ENCODE results near the gene ARMC12. TPM values are rescaled to one million over a fixed set of nuclear protein-coding genes. Genes with fewer than 3 reads are reported as not detected.

The ARMC12 gene
- total and polyA plus RNA-seq, 11 donors: 0.19 to 0.72 (median 0.27) TPM; not detected in 6

DNA sequence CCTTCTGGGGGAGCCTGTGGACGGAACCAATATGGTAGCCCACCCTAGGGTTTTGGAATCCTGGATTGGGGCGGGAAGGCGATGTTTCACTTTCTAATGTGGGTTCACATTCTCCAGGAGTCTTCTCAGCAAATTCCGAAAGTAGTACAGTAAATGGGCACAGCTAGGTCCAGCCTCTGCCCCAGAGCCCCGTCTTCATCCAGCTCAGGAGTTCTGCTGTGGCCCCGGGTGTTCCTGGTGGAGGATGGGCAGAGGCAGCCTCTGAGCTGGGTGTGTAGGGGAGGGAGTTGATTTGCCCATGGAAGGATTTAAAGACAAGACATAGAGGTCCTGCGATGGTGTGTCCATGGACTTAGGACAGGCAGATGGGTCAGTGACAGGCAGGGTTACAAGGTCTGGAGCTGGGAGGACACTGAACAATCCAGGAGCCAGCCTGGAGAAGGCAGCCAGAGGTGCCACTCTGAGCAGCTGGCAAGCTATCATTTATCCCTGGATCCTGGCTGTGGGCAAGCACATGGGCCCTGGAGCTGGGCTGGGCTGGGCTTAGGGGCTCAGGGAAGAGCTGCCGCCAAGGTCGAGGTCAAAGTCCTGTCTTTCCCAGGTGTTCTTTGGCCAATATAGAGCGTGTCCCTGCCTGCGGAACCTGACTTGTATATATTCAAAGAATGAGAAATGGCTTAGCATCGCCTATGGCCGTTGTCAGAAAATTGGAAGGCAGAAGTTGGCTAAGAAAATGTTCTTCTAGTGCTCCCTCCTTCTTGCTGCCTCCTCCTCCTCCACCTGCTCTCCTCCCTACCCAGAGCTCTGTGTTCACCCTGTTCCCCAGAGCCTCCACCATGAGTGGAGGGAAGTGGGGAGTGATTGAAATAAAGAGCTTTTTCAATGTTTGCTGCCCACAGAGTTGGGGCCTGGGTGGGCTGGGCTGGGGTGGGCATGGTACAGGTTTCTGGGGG, 50.7 kb downstream of the ARMC12 start:
- peak in 1 of 4 donors; percentile 22 for ATAC-seq
- Histone ChIP-seq H3K4me3 (no peak overlapping the region), H3K27ac (no peak overlapping the region), H3K9me3 (no peaks in the 10 kb centered on the region), H3K4me1 (peaks cover 0 to 4% (median 0%) of the 10 kb centered on the region in 12 donors), H3K27me3 (peaks cover 10 to 62% (median 32%) of the 10 kb centered on the region in 9 donors), H3K36me3 (no peaks in the 10 kb centered on the region)
- intact Hi-C loops (cut with DNase I): loop anchor here in 2 of 10 donors (1.0 kb wide), 2 partner anchors 10 to 11 kb away; partner anchors contain the start of gene CLPS (in 1 of the 2)
- DNase-seq: no peak
- TF ChIP-seq, protein P1, sequence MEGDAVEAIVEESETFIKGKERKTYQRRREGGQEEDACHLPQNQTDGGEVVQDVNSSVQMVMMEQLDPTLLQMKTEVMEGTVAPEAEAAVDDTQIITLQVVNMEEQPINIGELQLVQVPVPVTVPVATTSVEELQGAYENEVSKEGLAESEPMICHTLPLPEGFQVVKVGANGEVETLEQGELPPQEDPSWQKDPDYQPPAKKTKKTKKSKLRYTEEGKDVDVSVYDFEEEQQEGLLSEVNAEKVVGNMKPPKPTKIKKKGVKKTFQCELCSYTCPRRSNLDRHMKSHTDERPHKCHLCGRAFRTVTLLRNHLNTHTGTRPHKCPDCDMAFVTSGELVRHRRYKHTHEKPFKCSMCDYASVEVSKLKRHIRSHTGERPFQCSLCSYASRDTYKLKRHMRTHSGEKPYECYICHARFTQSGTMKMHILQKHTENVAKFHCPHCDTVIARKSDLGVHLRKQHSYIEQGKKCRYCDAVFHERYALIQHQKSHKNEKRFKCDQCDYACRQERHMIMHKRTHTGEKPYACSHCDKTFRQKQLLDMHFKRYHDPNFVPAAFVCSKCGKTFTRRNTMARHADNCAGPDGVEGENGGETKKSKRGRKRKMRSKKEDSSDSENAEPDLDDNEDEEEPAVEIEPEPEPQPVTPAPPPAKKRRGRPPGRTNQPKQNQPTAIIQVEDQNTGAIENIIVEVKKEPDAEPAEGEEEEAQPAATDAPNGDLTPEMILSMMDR (IDR thresholded peaks at IDR 0.05): no peak
- TF ChIP-seq POLR2A (IDR thresholded peaks at IDR 0.05): no peak
- WGBS, 4 donors: 83 to 88% (median 86%) methylated on average over 13 of the region's 13 CpGs

DNA sequence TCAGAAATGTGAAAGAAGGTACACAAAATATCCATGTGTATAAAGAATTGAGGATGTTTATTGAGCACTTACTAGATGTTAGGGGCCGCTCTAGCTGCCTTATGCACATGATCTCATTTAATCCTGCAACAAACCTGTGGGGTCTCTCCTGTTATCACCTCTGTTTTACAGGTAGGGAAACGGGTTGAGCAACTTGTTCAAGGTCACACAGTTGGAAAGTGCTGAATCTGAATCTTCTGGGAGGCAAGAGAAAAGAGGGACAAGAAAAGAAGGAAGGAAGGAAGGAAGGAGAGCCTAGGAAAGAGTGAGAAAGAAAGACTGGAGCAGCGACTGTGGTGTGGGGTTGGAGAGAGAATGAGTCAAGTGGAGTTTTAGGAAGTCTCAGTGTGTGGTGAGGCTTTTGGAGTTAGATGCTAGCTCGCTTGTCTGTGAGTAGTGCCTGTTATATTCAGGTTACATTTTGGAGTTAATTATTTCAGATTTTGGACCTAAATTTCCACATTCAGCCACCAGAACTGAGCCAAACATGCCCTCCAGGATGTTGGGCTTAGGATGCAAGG, 51.7 kb downstream of the ARMC12 start:
- TF ChIP-seq, protein P1 (IDR thresholded peaks at IDR 0.05): no peak
- TF ChIP-seq POLR2A (IDR thresholded peaks at IDR 0.05): no peak
- intact Hi-C loops (cut with DNase I): no loop called here
- Histone ChIP-seq H3K36me3 (no peaks in the 10 kb centered on the region), H3K27ac (no peak overlapping the region), H3K27me3 (peaks cover 10 to 66% (median 32%) of the 10 kb centered on the region in 9 donors), H3K4me3 (no peak overlapping the region), H3K9me3 (no peaks in the 10 kb centered on the region), H3K4me1 (peaks cover 0 to 4% (median 0%) of the 10 kb centered on the region in 12 donors)
- WGBS, 4 donors: 56 to 63% (median 60%) methylated on average over 4 of the region's 4 CpGs
- no peak for ATAC-seq
- DNase-seq: no peak

- H3K4me3 ChIP-seq: no peak overlapping the region
- TF ChIP-seq POLR2A (IDR thresholded peaks at IDR 0.05): no peak
- TF ChIP-seq, protein P1 (IDR thresholded peaks at IDR 0.05): no peak
- ATAC-seq (no peak), DNase-seq (no peak)
- no peak overlapping the region for H3K27ac ChIP-seq
- intact Hi-C loops (cut with DNase I): no loop called here
- WGBS, 4 donors: 76 to 87% (median 84%) methylated on average over 5 of the region's 5 CpGs
- peaks cover 0 to 4% (median 0%) of the 10 kb centered on the region in 12 donors for H3K4me1 ChIP-seq
- H3K27me3 ChIP-seq: peaks cover 6 to 52% (median 32%) of the 10 kb centered on the region in 9 donors
- no peaks in the 10 kb centered on the region for H3K9me3 ChIP-seq
- no peaks in the 10 kb centered on the region for H3K36me3 ChIP-seq
These were observed 53.9 kb downstream of the ARMC12 start for GRCh38 chr6:35790683-35791082.

Data from heart left ventricle (tissue), 16 donors.